KMS-11 (cell line): ENCODE data around the gene POLR3G.

Source experiments
- H2AFZ ChIP-seq: fragments of 200-600 bp; sonication (generic); 2 replicates; pipeline ENCODE4 v1.6.1; 2016; ENCODE audit warnings: antibody characterized with exemption, mixed run types, low read depth
- H3K27ac ChIP-seq: fragments of 200-600 bp; sonication (generic); 2 replicates; pipeline ENCODE4 v1.6.1; 2016; ENCODE audit warnings: mild to moderate bottlenecking, mixed run types
- H3K27me3 ChIP-seq: fragments of 200-600 bp; sonication (generic); 2 replicates; pipeline ENCODE4 v1.6.1; 2017; ENCODE audit warnings: mild to moderate bottlenecking, low read depth, mixed run types, moderate library complexity; ENCODE audit not compliant: insufficient read depth
- H3K36me3 ChIP-seq: fragments of 200-600 bp; sonication (generic); 2 replicates; pipeline ENCODE4 v1.6.1; 2017; ENCODE audit warnings: mild to moderate bottlenecking, mixed run types; ENCODE audit not compliant: insufficient read depth
- H3K4me1 ChIP-seq: fragments of 200-600 bp; sonication (generic); 2 replicates; pipeline ENCODE4 v1.6.1; 2016; ENCODE audit warnings: mild to moderate bottlenecking, low read depth, mixed run types; ENCODE audit not compliant: poor library complexity, severe bottlenecking
- H3K4me2 ChIP-seq: fragments of 200-600 bp; sonication (generic); 2 replicates; pipeline ENCODE4 v1.7.0; 2016; ENCODE audit warnings: mild to moderate bottlenecking, mixed run types
- H3K4me3 ChIP-seq: fragments of 200-600 bp; sonication (generic); IDR thresholded peaks from 2 replicates; pipeline ENCODE4 v1.6.1; 2017; ENCODE audit warnings: low read depth, low read length, mixed read lengths; ENCODE audit not compliant: insufficient read depth
- H3K79me2 ChIP-seq: fragments of 200-600 bp; sonication (generic); 2 replicates; pipeline ENCODE4 v1.6.1; 2016; ENCODE audit warnings: low read depth, mixed run types; ENCODE audit not compliant: insufficient read depth
- H3K9ac ChIP-seq: fragments of 200-600 bp; sonication (generic); 2 replicates; pipeline ENCODE4 v1.6.1; 2016; ENCODE audit warnings: mild to moderate bottlenecking, mixed run types
- H4K20me1 ChIP-seq: fragments of 200-600 bp; sonication (generic); 2 replicates; pipeline ENCODE4 v1.6.1; 2016; ENCODE audit warnings: mild to moderate bottlenecking, mixed run types; ENCODE audit not compliant: insufficient read depth
- CTCF ChIP-seq: fragments of 200-600 bp; sonication (generic); conservative IDR thresholded peaks from 2 replicates; pipeline ENCODE4 v1.6.1; 2017; ENCODE audit warnings: low read depth, mild to moderate bottlenecking, antibody characterized with exemption, low read length, moderate library complexity, mixed read lengths

Gene POLR3G

DNA sequence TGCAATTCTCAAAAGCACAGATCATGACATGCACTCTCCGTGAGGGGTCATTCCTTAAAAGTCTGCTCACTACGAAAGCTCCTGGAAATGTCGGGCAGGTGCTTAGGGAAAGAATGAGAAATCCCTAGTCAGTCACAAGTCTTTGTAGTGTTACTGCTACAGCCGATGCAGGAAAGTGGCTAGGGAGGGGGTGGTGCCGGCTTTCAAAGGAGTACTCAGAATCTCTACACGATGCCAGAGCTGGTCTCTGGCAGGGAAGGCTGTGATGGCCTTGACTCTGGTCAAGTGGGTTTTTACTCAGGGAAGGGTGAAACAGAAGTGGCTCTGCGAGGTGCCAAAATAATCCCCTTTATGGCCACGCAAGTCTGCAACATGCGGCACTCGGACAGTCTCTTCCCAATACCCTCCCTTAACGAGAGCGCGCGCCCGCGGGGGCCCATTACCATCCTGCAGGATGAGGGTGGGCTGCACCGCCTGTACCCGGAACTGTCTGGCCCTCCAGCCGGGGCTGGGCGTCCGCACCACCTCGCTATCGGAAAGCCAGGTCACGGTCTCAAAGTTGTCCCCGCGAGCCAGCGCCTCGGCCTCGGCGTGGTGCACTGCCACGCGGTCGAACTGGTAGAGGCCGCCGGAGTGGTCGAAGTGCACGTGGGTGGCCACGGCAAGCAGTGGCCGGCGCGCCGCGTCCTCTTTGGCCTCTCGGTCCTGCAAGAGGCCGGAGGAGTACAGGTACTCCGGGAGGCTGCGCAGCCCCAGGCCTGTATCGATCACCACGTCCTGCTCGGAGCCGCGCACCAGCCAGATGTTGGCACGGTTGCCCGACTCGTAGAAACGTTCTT, 1.0 kb upstream of the POLR3G start:
- Histone ChIP-seq H3K9ac (peak overlapping the region; percentile 96), H3K4me1 (peaks cover 39% of the 10 kb centered on the region), H3K27ac (peak overlapping the region; percentile 96), H3K79me2 (peaks cover 53% of the 10 kb centered on the region), H3K4me3 (peak overlapping the region; percentile 66), H3K4me2 (peak overlapping the region; percentile 76), H3K27me3 (no peaks in the 10 kb centered on the region), H3K36me3 (no peaks in the 10 kb centered on the region), H4K20me1 (no peaks in the 10 kb centered on the region), H2AFZ (peak overlapping the region; percentile 97)
- TF ChIP-seq CTCF: no peak

GRCh38 chr5:90475436-90475980, 844 bp downstream of the POLR3G start:
- no peaks in the 10 kb centered on the region for H3K36me3 ChIP-seq
- peaks cover 51% of the 10 kb centered on the region for H3K4me1 ChIP-seq
- H3K4me3 ChIP-seq: no peak overlapping the region
- peak overlapping the region; percentile 97; the same call in 1 of the 2 replicates for H2AFZ ChIP-seq
- H3K27ac ChIP-seq: no peak overlapping the region
- H3K4me2 ChIP-seq: peak overlapping the region; percentile 95
- peak overlapping the region; percentile 96; the same call in 1 of the 2 replicates for H3K9ac ChIP-seq
- H3K27me3 ChIP-seq: no peaks in the 10 kb centered on the region
- H4K20me1 ChIP-seq: no peaks in the 10 kb centered on the region
- no peak for TF ChIP-seq CTCF
- peaks cover 56% of the 10 kb centered on the region for H3K79me2 ChIP-seq

GRCh38 chr5:90476391-90476790, 1.7 kb downstream of the POLR3G start:
- TF ChIP-seq CTCF: no peak
- H3K4me3 ChIP-seq: no peak overlapping the region
- peaks cover 54% of the 10 kb centered on the region for H3K79me2 ChIP-seq
- H2AFZ ChIP-seq: no peak overlapping the region
- peaks cover 60% of the 10 kb centered on the region for H3K4me1 ChIP-seq
- H3K4me2 ChIP-seq: peak overlapping the region; percentile 95; the same call in 1 of the 2 replicates
- H3K36me3 ChIP-seq: no peaks in the 10 kb centered on the region; the same call in 1 of the 2 replicates
- no peak overlapping the region for H3K27ac ChIP-seq
- H4K20me1 ChIP-seq: no peaks in the 10 kb centered on the region
- no peak overlapping the region for H3K9ac ChIP-seq
- no peaks in the 10 kb centered on the region for H3K27me3 ChIP-seq

GRCh38 chr5:90477073-90477472, 2.4 kb downstream of the POLR3G start:
- Histone ChIP-seq H3K27ac (no peak overlapping the region), H2AFZ (no peak overlapping the region), H3K79me2 (peaks cover 47% of the 10 kb centered on the region), H4K20me1 (no peaks in the 10 kb centered on the region), H3K4me1 (peaks cover 56% of the 10 kb centered on the region), H3K27me3 (no peaks in the 10 kb centered on the region), H3K9ac (no peak overlapping the region), H3K4me2 (no peak overlapping the region), H3K4me3 (no peak overlapping the region), H3K36me3 (no peaks in the 10 kb centered on the region; the same call in 1 of the 2 replicates)
- TF ChIP-seq CTCF: no peak
